HEK293T (cell line): ENCODE measurements around the gene HYDIN.
"Not testable (repeated sequence)": the region's sequence is repeated elsewhere in the genome, so short reads cannot be mapped to it uniquely, and the experiment has no call there.

Experiments
- ARNT ChIP-seq: fragments of 450-650 bp; IDR thresholded peaks from 2 replicates; pipeline ENCODE4 v1.6.1; 2017; ENCODE audit warnings: mild to moderate bottlenecking
- ELF4 ChIP-seq: fragments of 450-650 bp; IDR thresholded peaks from 2 replicates; pipeline ENCODE4 v1.6.1; 2017; ENCODE audit warnings: antibody characterized with exemption
- FOXM1 ChIP-seq: fragments of 450-650 bp; IDR thresholded peaks from 2 replicates; pipeline ENCODE4 v1.6.1; 2017; ENCODE audit warnings: mild to moderate bottlenecking, borderline replicate concordance
- NFRKB ChIP-seq: fragments of 450-650 bp; IDR thresholded peaks from 2 replicates; pipeline ENCODE4 v1.6.1; 2016; ENCODE audit warnings: mild to moderate bottlenecking, moderate library complexity
- PKNOX1 ChIP-seq: fragments of 450-650 bp; IDR thresholded peaks from 2 replicates; pipeline ENCODE4 v1.6.1; 2016
- SP1 ChIP-seq: fragments of 450-650 bp; IDR thresholded peaks from 2 replicates; pipeline ENCODE4 v1.6.1; 2017
- SUZ12 ChIP-seq: fragments of 450-650 bp; IDR thresholded peaks from 2 replicates; pipeline ENCODE4 v1.6.1; 2016; ENCODE audit warnings: mild to moderate bottlenecking

- TF ChIP-seq FOXM1, PKNOX1, SUZ12, ELF4, ARNT, SP1, NFRKB: not testable (repeated sequence)
Observed at GRCh38 chr16:70876442-70876841, 354.1 kb downstream of the HYDIN start.
